GM18511 (cell line): ENCODE results near the gene RAB13.
"Not testable (repeated sequence)": the region's sequence is repeated elsewhere in the genome, so short reads cannot be mapped to it uniquely, and the experiment has no call there.

Experiments used
- ATAC-seq: cut with Tn5 transposase; IDR thresholded peaks from one replicate; pipeline ENCODE4 v1.9.1; 2021; ENCODE audit warnings: mild to moderate bottlenecking, moderate library complexity; ENCODE audit not compliant: unreplicated experiment

The RAB13 gene

GRCh38 chr1:153985941-153986761 lies at the start of gene RAB13:
Gene RAB13 (minus strand): TSS chr1:153986339. CDS start chr1:153986236, 103 bp downstream.
- no peak for ATAC-seq

GRCh38 chr1:154033697-154034096 lies 47.6 kb upstream of the RAB13 start:
- not testable (repeated sequence) for ATAC-seq

GRCh38 chr1:154019940-154020339 lies 33.8 kb upstream of the RAB13 start:
- ATAC-seq: no peak

- ATAC-seq: no peak
Measured at GRCh38 chr1:154019269-154019668, 33.1 kb upstream of the RAB13 start.

GRCh38 chr1:154014154-154014907 lies 28.2 kb upstream of the RAB13 start:
- ATAC-seq: no peak

GRCh38 chr1:154012543-154012942 lies 26.4 kb upstream of the RAB13 start:
- ATAC-seq: not testable (repeated sequence)

GRCh38 chr1:154012129-154012528 lies 26.0 kb upstream of the RAB13 start:
- no peak for ATAC-seq

- ATAC-seq: no peak
Measured at GRCh38 chr1:154006136-154006535, 20.0 kb upstream of the RAB13 start.

- no peak for ATAC-seq
Measured at GRCh38 chr1:154000420-154000819, 14.3 kb upstream of the RAB13 start.

- not testable (repeated sequence) for ATAC-seq
Measured at GRCh38 chr1:153996882-153997281, 10.7 kb upstream of the RAB13 start.

GRCh38 chr1:153995640-153996039 lies 9.5 kb upstream of the RAB13 start:
- ATAC-seq: no peak

GRCh38 chr1:153995202-153995601 lies 9.1 kb upstream of the RAB13 start:
- no peak for ATAC-seq

GRCh38 chr1:153991806-153992205 lies 5.7 kb upstream of the RAB13 start:
- no peak for ATAC-seq

GRCh38 chr1:153991151-153991630 lies 5.1 kb upstream of the RAB13 start:
- ATAC-seq: no peak

- ATAC-seq: peak; percentile 71
Measured at GRCh38 chr1:153990468-153991150, 4.5 kb upstream of the RAB13 start, which contains the start of gene RPS27. Gene RPS27 (plus strand): TSS chr1:153990762. CDS start chr1:153990797, 35 bp downstream.

GRCh38 chr1:153987621-153988020 lies 1.5 kb upstream of the RAB13 start:
- no peak for ATAC-seq

- ATAC-seq: no peak
Measured at GRCh38 chr1:153985341-153985912, 712 bp downstream of the RAB13 start.

- no peak for ATAC-seq
Measured at GRCh38 chr1:153984123-153984894, 1.8 kb downstream of the RAB13 start.

- ATAC-seq: not testable (repeated sequence)
Measured at GRCh38 chr1:153981735-153982134, 4.4 kb downstream of the RAB13 start.

- not testable (repeated sequence) for ATAC-seq
Measured at GRCh38 chr1:153979091-153979490, 7.0 kb downstream of the RAB13 start.
